Measurements from ENCODE around the gene VAV1.

- TF ChIP-seq CTCF (IDR thresholded peaks at IDR 0.05) (no peak), POLR2A (IDR thresholded peaks at IDR 0.05) (no peak)
Measured at GRCh38 chr19:6736917-6737283, 35.6 kb upstream of the VAV1 start.

Measured in tibial nerve (tissue), 3 donors.